OCI-M2 (cell line): ENCODE data around the gene CNTNAP5.

Experiments
- DNase-seq: peaks from one replicate; lab custom pipeline; 2025; ENCODE audit not compliant: unreplicated experiment; lab: John Stamatoyannopoulos, UW

CNTNAP5 gene

GRCh38 chr2:124875627-124876244, 850.6 kb downstream of the CNTNAP5 start:
- no peak for DNase-seq

- no peak for DNase-seq
These were observed 852.1 kb downstream of the CNTNAP5 start for GRCh38 chr2:124877141-124877577.

- DNase-seq = no peak
These were observed 854.6 kb downstream of the CNTNAP5 start for GRCh38 chr2:124879640-124880039.

GRCh38 chr2:124880995-124881394, 855.9 kb downstream of the CNTNAP5 start:
- no peak for DNase-seq

GRCh38 chr2:124882423-124882822, 857.3 kb downstream of the CNTNAP5 start:
- DNase-seq = no peak

- no peak for DNase-seq
These were observed 858.5 kb downstream of the CNTNAP5 start for GRCh38 chr2:124883595-124883994.

- no peak for DNase-seq
These were observed 859.2 kb downstream of the CNTNAP5 start for GRCh38 chr2:124884315-124884714.

GRCh38 chr2:124886216-124886615, 861.1 kb downstream of the CNTNAP5 start:
- DNase-seq = no peak

GRCh38 chr2:124887466-124887865, 862.4 kb downstream of the CNTNAP5 start:
- DNase-seq = no peak

- no peak for DNase-seq
These were observed 863.3 kb downstream of the CNTNAP5 start for GRCh38 chr2:124888431-124888830.

- DNase-seq = no peak
These were observed 869.1 kb downstream of the CNTNAP5 start for GRCh38 chr2:124894199-124894598.

GRCh38 chr2:124898827-124899226, 873.7 kb downstream of the CNTNAP5 start:
- DNase-seq = no peak

GRCh38 chr2:124908411-124908810, 883.3 kb downstream of the CNTNAP5 start:
- no peak for DNase-seq

GRCh38 chr2:124911560-124911959, 886.5 kb downstream of the CNTNAP5 start:
- no peak for DNase-seq

- DNase-seq = no peak
These were observed 888.8 kb downstream of the CNTNAP5 start for GRCh38 chr2:124913868-124914267.

- DNase-seq = no peak
These were observed 890.5 kb downstream of the CNTNAP5 start for GRCh38 chr2:124915567-124915966.

GRCh38 chr2:124919296-124919695, 894.2 kb downstream of the CNTNAP5 start:
- no peak for DNase-seq

- DNase-seq = no peak
These were observed 895.4 kb downstream of the CNTNAP5 start for GRCh38 chr2:124920448-124920847.

- no peak for DNase-seq
These were observed 896.1 kb downstream of the CNTNAP5 start for GRCh38 chr2:124921191-124921590.

- no peak for DNase-seq
These were observed 898.0 kb downstream of the CNTNAP5 start for GRCh38 chr2:124923097-124923496.

- DNase-seq = no peak
These were observed 908.8 kb downstream of the CNTNAP5 start for GRCh38 chr2:124933883-124934282.

- DNase-seq = no peak
These were observed 928.8 kb downstream of the CNTNAP5 start for GRCh38 chr2:124953921-124954320.

GRCh38 chr2:124959581-124959980, 934.5 kb downstream of the CNTNAP5 start:
- DNase-seq = no peak
